Placental epithelial cell (primary cell): ENCODE measurements around the gene NOXRED1. TPM values are rescaled to one million over a fixed set of nuclear protein-coding genes. Genes with fewer than 3 reads are reported as not detected.

ENCODE experiments used
- small RNA-seq: library from RNA; depleted of rRNA; stranded (forward); fragments of <200 nt; gene quantifications from one replicate; pipeline ENCODE3, GENCODE V24; 2012
- total RNA-seq: library from RNA; depleted of rRNA; stranded (reverse); fragments of >200 nt; gene quantifications from 2 replicates; pipeline ENCODE4 v1.2.3, GENCODE V29; 2012

Gene NOXRED1, protein sequence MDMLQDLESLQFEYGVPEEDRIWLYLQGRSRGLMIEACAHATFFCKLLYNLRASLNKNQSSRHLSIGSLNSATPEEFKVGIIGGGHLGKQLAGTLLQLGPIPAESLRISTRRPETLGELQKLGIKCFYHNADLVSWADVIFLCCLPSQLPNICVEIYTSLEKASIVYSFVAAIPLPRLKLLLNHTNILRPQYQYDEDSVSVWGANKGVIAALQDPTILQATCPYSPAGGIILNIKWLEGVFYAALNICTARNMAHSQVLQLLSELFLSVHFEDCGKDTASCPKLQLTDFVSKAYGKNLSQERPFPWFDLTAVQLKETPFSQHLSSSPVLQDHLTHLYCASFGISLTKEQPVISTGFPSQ
- 1.2 TPM in 1 of 2 replicates, not detected in the other for total RNA-seq

DNA sequence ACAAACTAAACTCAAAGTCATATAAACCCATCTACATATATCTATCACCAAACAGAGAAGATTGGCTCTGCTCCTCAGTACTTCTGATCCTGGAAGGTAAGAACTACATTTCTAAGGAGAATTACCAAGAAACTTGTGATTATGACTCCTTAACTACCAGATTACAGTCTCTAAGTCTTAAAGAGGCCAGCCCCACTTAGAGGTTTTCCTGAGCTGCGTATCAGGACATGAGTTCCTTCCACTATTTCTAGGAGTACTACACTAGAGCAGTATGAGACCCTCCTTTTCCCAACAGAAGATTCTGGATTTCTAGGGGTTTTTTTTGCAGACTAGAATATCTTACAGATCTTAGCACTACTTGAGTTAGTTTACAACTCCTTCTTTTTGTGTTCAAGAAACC lies at the start of gene NOXRED1:
Gene NOXRED1 (minus strand): TSS at position 101 of the 400 bp plus-strand sequence. CDS start 634 bp downstream, outside the sequence.

DNA sequence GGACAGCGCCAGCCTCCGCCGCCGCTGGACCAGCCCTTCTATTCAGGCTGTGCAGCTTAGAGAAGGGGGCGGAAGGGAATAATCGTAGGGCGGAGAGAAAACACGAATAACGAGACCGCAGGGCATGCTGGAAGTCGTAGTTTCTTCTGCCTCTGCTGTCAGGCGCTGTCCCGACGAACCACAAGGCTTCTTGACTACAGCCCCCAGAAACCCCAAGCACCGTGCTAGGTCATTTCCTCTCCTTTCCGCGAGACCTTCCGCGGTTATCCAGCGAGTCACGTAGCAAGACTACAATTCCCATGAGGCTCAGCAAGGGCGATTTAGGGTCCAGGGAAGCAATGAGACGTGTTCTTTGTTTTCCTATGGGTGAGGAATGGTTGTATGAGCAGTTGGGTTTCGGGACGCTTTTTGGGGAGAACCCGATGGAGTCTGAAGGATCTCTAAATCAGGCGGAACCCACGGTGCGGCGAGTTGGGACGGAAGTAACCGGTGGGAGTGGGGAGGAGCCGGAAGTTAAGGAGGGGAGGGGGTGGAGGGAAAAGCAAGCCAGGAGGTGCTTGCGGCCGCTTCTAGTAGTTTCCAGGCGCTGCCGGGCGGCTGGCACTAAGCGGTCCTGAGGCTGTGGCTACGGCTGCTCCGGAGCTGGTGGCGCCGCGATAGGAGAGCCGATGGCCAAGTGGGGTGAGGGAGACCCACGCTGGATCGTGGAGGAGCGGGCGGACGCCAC lies 34.4 kb upstream of the NOXRED1 start, which contains the start of the genes AHSA1 and VIPAS39:
Gene AHSA1 (plus strand): TSS at position 572 of the 727 bp plus-strand sequence. CDS start 97 bp downstream, at position 669.
Gene VIPAS39 (minus strand): TSS at position 80 of the 727 bp plus-strand sequence. CDS start 3,499 bp downstream, outside the sequence.

DNA sequence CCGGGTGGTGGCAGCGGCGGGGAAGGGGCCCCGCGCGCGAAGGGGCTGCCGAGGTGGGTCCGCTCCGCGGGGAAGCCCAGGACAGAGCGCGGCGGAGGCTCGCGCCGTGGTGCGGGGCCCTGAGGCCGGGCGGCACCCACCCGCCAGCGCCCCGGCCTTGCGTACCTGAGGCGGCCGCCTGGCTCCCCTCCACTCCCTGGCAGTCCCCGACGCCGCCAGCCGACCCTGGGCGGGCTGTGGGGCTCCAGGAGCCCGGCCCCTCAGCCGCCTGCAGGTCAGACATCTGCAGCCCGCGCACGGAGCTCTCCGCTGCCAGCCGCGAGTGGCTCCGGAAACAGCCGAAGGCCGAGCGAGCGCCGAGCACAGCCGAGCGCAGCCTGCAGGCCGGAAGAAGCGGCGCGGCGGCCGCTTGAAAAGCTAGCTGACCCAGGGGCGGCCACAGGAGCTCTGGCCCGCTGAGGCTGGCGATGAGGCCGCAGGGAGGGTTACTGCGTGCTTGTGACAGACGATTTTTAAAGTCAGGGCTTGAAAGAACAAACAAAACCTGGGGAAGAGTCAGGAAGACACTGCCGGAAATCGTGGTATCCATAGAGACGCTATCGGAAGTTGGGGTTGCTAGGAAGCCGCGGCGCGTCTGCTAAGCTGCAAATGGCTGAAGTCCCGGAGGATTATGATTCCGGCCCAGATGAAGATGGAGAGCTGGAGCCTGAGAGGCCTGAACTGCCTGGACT lies 46.4 kb downstream of the NOXRED1 start, which contains the start of the genes SAMD15 and TMED8:
Gene SAMD15 (plus strand): TSS at position 609 of the 731 bp plus-strand sequence. CDS start 40 bp downstream, at position 649.
Gene TMED8 (minus strand): TSS at position 324 of the 731 bp plus-strand sequence. CDS start 41 bp downstream, at position 283.

Small RNA genes lying within 50 kb of the gene (small RNA-seq; reads per million reads assigned to genes)
- not detected for gene RF00404

Other genes with a start within 250 kb of the NOXRED1 start
- 7.1 and 14.7 TPM in 2 replicates for gene TMEM63C, start 241.7 kb downstream of the NOXRED1 start, total RNA-seq
- not detected in 2 replicates for gene NGB, start 152.3 kb downstream of the NOXRED1 start, total RNA-seq
- gene POMT2, start 102.6 kb downstream of the NOXRED1 start, total RNA-seq = 17.7 and 18.2 TPM in 2 replicates
- 69.8 and 69.9 TPM in 2 replicates for gene GSTZ1, start 102.5 kb downstream of the NOXRED1 start, total RNA-seq
- gene TMED8, start 46.4 kb downstream of the NOXRED1 start, total RNA-seq = 7.3 and 8.2 TPM in 2 replicates
- gene SAMD15, start 46.1 kb downstream of the NOXRED1 start, total RNA-seq = 3.5 and 4.8 TPM in 2 replicates
- 33.8 and 36.5 TPM in 2 replicates for gene VIPAS39, start 34.1 kb upstream of the NOXRED1 start, total RNA-seq
- 55.7 and 63.4 TPM in 2 replicates for gene AHSA1, start 34.6 kb upstream of the NOXRED1 start, total RNA-seq
- gene ISM2, start 75.3 kb upstream of the NOXRED1 start, total RNA-seq = under 0.01 and 0.22 TPM in 2 replicates
- 27.9 and 54.1 TPM in 2 replicates for gene SPTLC2, start 193.1 kb upstream of the NOXRED1 start, total RNA-seq